Neural cell (in vitro differentiated cells): ENCODE measurements around the gene DMKN. TPM values are rescaled to one million over a fixed set of nuclear protein-coding genes. Genes with fewer than 3 reads are reported as not detected.

ENCODE experiments used
- H2AFZ ChIP-seq: fragments of 200-600, 300-800 bp; sonication (generic), shearing (Covaris generic); 2 replicates; pipeline ENCODE4 v1.6.0; 2014; ENCODE audit warnings: low read depth, mild to moderate bottlenecking, antibody characterized with exemption, low read length, moderate library complexity
- H3F3A ChIP-seq: fragments of 200-600 bp; shearing (Covaris generic); 2 replicates; pipeline ENCODE4 v1.6.1; 2016; ENCODE audit warnings: mild to moderate bottlenecking, moderate library complexity, mixed read lengths, antibody characterized with exemption, low read length; ENCODE audit not compliant: insufficient read depth, poor library complexity, severe bottlenecking
- H3K27ac ChIP-seq: fragments of 200-600, 300-800 bp; sonication (generic), shearing (Covaris generic); 2 replicates; pipeline ENCODE4 v1.5.1; 2014; ENCODE audit warnings: mild to moderate bottlenecking, low read length, moderate library complexity
- H3K27me3 ChIP-seq: fragments of 300-800, 200-600 bp; sonication (generic), shearing (Covaris generic); 2 replicates; pipeline ENCODE4 v1.6.0; 2014; ENCODE audit warnings: mild to moderate bottlenecking, low read depth, low read length, moderate library complexity; ENCODE audit not compliant: insufficient read depth
- H3K36me3 ChIP-seq: fragments of 300-800, 200-600 bp; sonication (generic), shearing (Covaris generic); 2 replicates; pipeline ENCODE4 v1.5.1; 2014; ENCODE audit warnings: mild to moderate bottlenecking, antibody characterized with exemption, low read length, moderate library complexity; ENCODE audit not compliant: insufficient read depth
- H3K4me2 ChIP-seq: fragments of 300-800, 200-600 bp; sonication (generic), shearing (Covaris generic); 2 replicates; pipeline ENCODE4 v1.6.0; 2014; ENCODE audit warnings: mild to moderate bottlenecking, low read length
- H3K4me3 ChIP-seq: fragments of 300-800, 200-600 bp; sonication (generic), shearing (Covaris generic); 2 replicates; pipeline ENCODE4 v1.5.1; 2014; ENCODE audit warnings: mild to moderate bottlenecking, low read length, moderate library complexity
- H3K79me2 ChIP-seq: fragments of 200-600 bp; shearing (Covaris generic); replicated peaks from 2 replicates; pipeline ENCODE4 v1.6.0; 2014; ENCODE audit warnings: mild to moderate bottlenecking, low read length, moderate library complexity; ENCODE audit not compliant: insufficient read depth
- H3K9ac ChIP-seq: fragments of 300-800, 200-600 bp; sonication (generic), shearing (Covaris generic); 2 replicates; pipeline ENCODE4 v1.6.1; 2016; ENCODE audit warnings: mild to moderate bottlenecking, low read length, mixed read lengths
- H3K9me2 ChIP-seq: fragments of 200-600 bp; shearing (Covaris generic); 2 replicates; pipeline ENCODE4 v1.6.1; 2016; ENCODE audit warnings: mild to moderate bottlenecking, low read length, mixed read lengths; ENCODE audit not compliant: insufficient read depth
- H3K9me3 ChIP-seq: fragments of 200-600, 300-800 bp; sonication (generic), shearing (Covaris generic); 2 replicates; pipeline ENCODE4 v1.6.1; 2016; ENCODE audit warnings: mild to moderate bottlenecking, mixed run types, low read length, moderate library complexity, mixed read lengths
- H4K20me1 ChIP-seq: fragments of 200-600 bp; shearing (Covaris generic); 2 replicates; pipeline ENCODE4 v1.6.1; 2016; ENCODE audit warnings: mild to moderate bottlenecking, mixed run types; ENCODE audit not compliant: insufficient read depth
- CTCF ChIP-seq: fragments of 450-650 bp; IDR thresholded peaks from 2 replicates; pipeline ENCODE4 v1.5.1; 2014; ENCODE audit warnings: antibody characterized with exemption, mild to moderate bottlenecking, moderate library complexity; ENCODE audit not compliant: poor library complexity, severe bottlenecking
- EP300 ChIP-seq: fragments of 450-650 bp; conservative IDR thresholded peaks from 2 replicates; pipeline ENCODE4 v1.6.1; 2014; ENCODE audit warnings: antibody characterized with exemption, mild to moderate bottlenecking, moderate library complexity; ENCODE audit not compliant: poor library complexity, severe bottlenecking
- EZH2 ChIP-seq: fragments of 200-600, 300-800 bp; shearing (Covaris generic), sonication (generic); IDR thresholded peaks from 2 replicates; pipeline ENCODE4 v1.6.1; 2014; ENCODE audit warnings: antibody characterized with exemption, low read length, borderline replicate concordance, mild to moderate bottlenecking; ENCODE audit not compliant: insufficient read depth, poor library complexity, severe bottlenecking
- MXI1 ChIP-seq: fragments of 450-650 bp; conservative IDR thresholded peaks from 2 replicates; pipeline ENCODE4 v1.6.1; 2014; ENCODE audit warnings: antibody characterized with exemption, mild to moderate bottlenecking; ENCODE audit not compliant: poor library complexity, severe bottlenecking
- POLR2AphosphoS5 ChIP-seq: IDR thresholded peaks from 2 replicates; pipeline ENCODE4 v1.6.1; 2012
- RAD21 ChIP-seq: fragments of 450-650 bp; conservative IDR thresholded peaks from 2 replicates; pipeline ENCODE4 v1.6.1; 2014; ENCODE audit warnings: antibody characterized with exemption, mild to moderate bottlenecking, moderate library complexity
- SMC3 ChIP-seq: fragments of 450-650 bp; conservative IDR thresholded peaks from 2 replicates; pipeline ENCODE4 v1.6.1; 2014; ENCODE audit warnings: antibody characterized with exemption, mild to moderate bottlenecking, moderate library complexity; ENCODE audit not compliant: poor library complexity
- TAF1 ChIP-seq: IDR thresholded peaks from 2 replicates; pipeline ENCODE4 v1.6.1; 2012; ENCODE audit warnings: low read depth
- polyA plus RNA-seq: library from polyadenylated mRNA; depleted of rRNA; stranded (reverse); fragments of >200 nt; gene quantifications from 2 replicates; pipeline ENCODE4 v1.2.3, GENCODE V29; 2014
- TF ChIP-seq, protein P1 (sequence below): IDR thresholded peaks from 2 replicates; pipeline ENCODE4 v1.6.1; 2012; ENCODE audit warnings: borderline replicate concordance

DMKN gene
- polyA plus RNA-seq, 1 donor from 2014 or later: not detected

GRCh38 chr19:35554076-35554475, 40.6 kb upstream of the DMKN start:
- H3K27me3 ChIP-seq: peaks cover 18% of the 10 kb centered on the region
- TF ChIP-seq POLR2AphosphoS5: no peak
- no peak for TF ChIP-seq RAD21
- TF ChIP-seq TAF1: no peak
- TF ChIP-seq, protein P1, sequence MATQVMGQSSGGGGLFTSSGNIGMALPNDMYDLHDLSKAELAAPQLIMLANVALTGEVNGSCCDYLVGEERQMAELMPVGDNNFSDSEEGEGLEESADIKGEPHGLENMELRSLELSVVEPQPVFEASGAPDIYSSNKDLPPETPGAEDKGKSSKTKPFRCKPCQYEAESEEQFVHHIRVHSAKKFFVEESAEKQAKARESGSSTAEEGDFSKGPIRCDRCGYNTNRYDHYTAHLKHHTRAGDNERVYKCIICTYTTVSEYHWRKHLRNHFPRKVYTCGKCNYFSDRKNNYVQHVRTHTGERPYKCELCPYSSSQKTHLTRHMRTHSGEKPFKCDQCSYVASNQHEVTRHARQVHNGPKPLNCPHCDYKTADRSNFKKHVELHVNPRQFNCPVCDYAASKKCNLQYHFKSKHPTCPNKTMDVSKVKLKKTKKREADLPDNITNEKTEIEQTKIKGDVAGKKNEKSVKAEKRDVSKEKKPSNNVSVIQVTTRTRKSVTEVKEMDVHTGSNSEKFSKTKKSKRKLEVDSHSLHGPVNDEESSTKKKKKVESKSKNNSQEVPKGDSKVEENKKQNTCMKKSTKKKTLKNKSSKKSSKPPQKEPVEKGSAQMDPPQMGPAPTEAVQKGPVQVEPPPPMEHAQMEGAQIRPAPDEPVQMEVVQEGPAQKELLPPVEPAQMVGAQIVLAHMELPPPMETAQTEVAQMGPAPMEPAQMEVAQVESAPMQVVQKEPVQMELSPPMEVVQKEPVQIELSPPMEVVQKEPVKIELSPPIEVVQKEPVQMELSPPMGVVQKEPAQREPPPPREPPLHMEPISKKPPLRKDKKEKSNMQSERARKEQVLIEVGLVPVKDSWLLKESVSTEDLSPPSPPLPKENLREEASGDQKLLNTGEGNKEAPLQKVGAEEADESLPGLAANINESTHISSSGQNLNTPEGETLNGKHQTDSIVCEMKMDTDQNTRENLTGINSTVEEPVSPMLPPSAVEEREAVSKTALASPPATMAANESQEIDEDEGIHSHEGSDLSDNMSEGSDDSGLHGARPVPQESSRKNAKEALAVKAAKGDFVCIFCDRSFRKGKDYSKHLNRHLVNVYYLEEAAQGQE: no peak
- no peak for TF ChIP-seq SMC3
- no peak for TF ChIP-seq EP300
- TF ChIP-seq CTCF: no peak
- no peak for TF ChIP-seq MXI1
- no peak for TF ChIP-seq EZH2
- no peak overlapping the region for H3K9ac ChIP-seq
- H3K36me3 ChIP-seq: no peaks in the 10 kb centered on the region
- H3F3A ChIP-seq: no peaks in the 10 kb centered on the region
- H3K4me2 ChIP-seq: no peak overlapping the region
- H3K27ac ChIP-seq: no peak overlapping the region
- H4K20me1 ChIP-seq: no peaks in the 10 kb centered on the region
- no peaks in the 10 kb centered on the region for H3K9me3 ChIP-seq
- H3K79me2 ChIP-seq: no peaks in the 10 kb centered on the region
- no peak overlapping the region for H3K4me3 ChIP-seq
- H2AFZ ChIP-seq: no peak overlapping the region
- no peaks in the 10 kb centered on the region for H3K9me2 ChIP-seq

GRCh38 chr19:35553385-35554000, 40.0 kb upstream of the DMKN start:
- TF ChIP-seq, protein P1: no peak
- TF ChIP-seq MXI1 (no peak), RAD21 (no peak), EZH2 (no peak), EP300 (no peak), CTCF (no peak), SMC3 (no peak), TAF1 (no peak), POLR2AphosphoS5 (no peak)
- Histone ChIP-seq H2AFZ (no peak overlapping the region), H3K27me3 (peaks cover 13% of the 10 kb centered on the region), H3F3A (no peaks in the 10 kb centered on the region), H3K27ac (no peak overlapping the region), H3K36me3 (no peaks in the 10 kb centered on the region), H4K20me1 (no peaks in the 10 kb centered on the region), H3K4me2 (no peak overlapping the region), H3K4me3 (no peak overlapping the region), H3K79me2 (no peaks in the 10 kb centered on the region), H3K9me2 (no peaks in the 10 kb centered on the region), H3K9ac (no peak overlapping the region), H3K9me3 (no peaks in the 10 kb centered on the region)
